NCI-H1092 treated with DMSO at 0.1 percent for 48 hours (cell line): Measurements from ENCODE around the gene RNU6-1.

ENCODE experiments used
- DNase-seq: peaks from one replicate; lab custom pipeline; 2025; lab: John Stamatoyannopoulos, UW

RNU6-1 gene

GRCh38 chr15:67801142-67801541 is 38.7 kb downstream of the RNU6-1 start:
- DNase-seq, result no peak

GRCh38 chr15:67799801-67800205 is 40.0 kb downstream of the RNU6-1 start:
- DNase-seq, result no peak

- DNase-seq, result no peak
These were observed 43.4 kb downstream of the RNU6-1 start for GRCh38 chr15:67796196-67797127.

GRCh38 chr15:67794832-67795574 is 44.8 kb downstream of the RNU6-1 start:
- DNase-seq, result no peak

GRCh38 chr15:67792250-67792942 is 47.4 kb downstream of the RNU6-1 start:
- no peak for DNase-seq

- DNase-seq, result peak; percentile 7
These were observed 49.1 kb downstream of the RNU6-1 start for GRCh38 chr15:67790610-67791319.
